Thymus (tissue), 11 donors: ENCODE data around the gene DIO3. TPM values are rescaled to one million over a fixed set of nuclear protein-coding genes. Genes with fewer than 3 reads are reported as not detected.

Experiments used
- DNase-seq, 9 donors: peaks; one replicate each; pipeline ENCODE4 v3.0.0-alpha.2; 2013; ENCODE audit warnings: low spot score in 9 of 9, low read depth in 6 of 9, missing footprints in 1 of 9
- H3K27ac ChIP-seq, 2 donors: one replicate each; pipeline ENCODE4 v1.5.1; 2013; ENCODE audit warnings: control low read depth in 1 of 2, low read depth in 1 of 2, low read length in 1 of 2, mild to moderate bottlenecking in 1 of 2, moderate library complexity in 1 of 2
- H3K27me3 ChIP-seq, 2 donors: one replicate each; pipeline ENCODE4 v1.5.1; 2013; ENCODE audit warnings: low read length in 1 of 2; ENCODE audit not compliant: control insufficient read depth in 2 of 2, insufficient read depth in 1 of 2
- H3K36me3 ChIP-seq, 2 donors: one replicate each; pipeline ENCODE4 v1.5.1; 2013; ENCODE audit warnings: low read length in 1 of 2, mild to moderate bottlenecking in 1 of 2, moderate library complexity in 1 of 2; ENCODE audit not compliant: control insufficient read depth in 2 of 2, insufficient read depth in 2 of 2
- H3K4me1 ChIP-seq, 2 donors: one replicate each; pipeline ENCODE4 v1.5.1; 2013; ENCODE audit warnings: low read length in 2 of 2; ENCODE audit not compliant: control insufficient read depth in 2 of 2, insufficient read depth in 2 of 2
- H3K4me3 ChIP-seq, 2 donors: one replicate each; pipeline ENCODE4 v1.5.1; 2013; ENCODE audit warnings: low read length in 2 of 2, control low read depth in 1 of 2, mild to moderate bottlenecking in 1 of 2
- H3K9me3 ChIP-seq, 2 donors: one replicate each; pipeline ENCODE4 v1.5.1; 2013; ENCODE audit warnings: low read length in 1 of 2, mild to moderate bottlenecking in 1 of 2; ENCODE audit not compliant: control insufficient read depth in 2 of 2, insufficient read depth in 1 of 2
- WGBS: extraction: QIAGEN DNeasy Blood & Tissue Kit; methylation state at CpG from one replicate; pipeline ENCODE4 v1.1.7; 2013; 5-methylcytosine and 5-hydroxymethylcytosine counted together
- polyA plus RNA-seq: library from polyadenylated mRNA; stranded (reverse); fragments of 200-250 nt; gene quantifications from one replicate; pipeline ENCODE4 v1.2.3, GENCODE V29; 2013
- total RNA-seq: library from RNA; stranded (reverse); fragments of 120-200 nt; gene quantifications from one replicate; pipeline ENCODE4 v1.2.4, GENCODE V29; 2013
- donor health status: healthy.

The DIO3 gene
- total and polyA plus RNA-seq, 2 donors = 0.24 to 0.84 TPM

- peaks cover 31 to 50% of the 10 kb centered on the region in 2 donors for H3K27me3 ChIP-seq
- 97% methylated on average over 10 of the region's 10 CpGs for WGBS
- H3K9me3 ChIP-seq = peaks cover 0 to under 1% of the 10 kb centered on the region in 2 donors
Measured at GRCh38 chr14:101556131-101556530, 5.2 kb upstream of the DIO3 start.

DNA sequence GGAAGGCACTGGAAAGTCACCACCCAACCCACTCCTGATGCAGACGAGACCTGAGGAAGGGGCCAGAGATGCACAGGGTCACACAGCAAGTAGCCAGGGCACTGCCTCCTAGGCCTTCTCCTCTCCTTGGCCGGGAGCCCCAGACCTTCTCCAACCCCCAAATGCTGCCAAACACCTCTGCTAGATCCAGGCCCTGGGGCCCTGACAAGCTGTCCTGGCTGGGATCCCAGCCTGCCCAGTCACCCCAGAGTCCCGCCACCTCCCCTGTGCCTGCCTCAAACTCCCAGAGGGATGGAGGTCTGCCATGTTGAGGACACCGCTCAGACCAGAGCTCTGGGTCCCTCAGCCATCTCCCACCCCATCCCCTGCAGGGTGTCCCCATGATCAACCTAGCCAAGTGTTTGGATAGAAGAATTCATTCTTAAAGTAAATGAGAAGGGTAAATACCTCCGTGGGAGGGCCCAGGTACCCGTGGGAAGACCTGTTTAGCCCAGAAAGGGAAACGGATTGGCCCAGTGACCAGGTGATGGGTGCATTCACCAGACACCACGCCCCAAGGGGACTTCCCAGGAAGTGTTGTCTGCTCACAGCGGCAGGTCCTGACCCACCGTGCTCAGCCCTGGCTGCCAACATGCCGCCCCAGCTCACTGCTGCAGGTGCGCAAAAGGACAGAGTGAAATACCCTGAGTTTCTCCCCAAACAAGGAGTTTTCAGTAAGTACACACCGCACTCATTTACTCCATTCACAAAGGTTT is 4.6 kb upstream of the DIO3 start:
- Histone ChIP-seq H3K4me3 (no peak overlapping the region), H3K4me1 (no peaks in the 10 kb centered on the region), H3K9me3 (peaks cover 6% of the 10 kb centered on the region in 2 donors), H3K27ac (no peak overlapping the region), H3K27me3 (peaks cover 37 to 56% of the 10 kb centered on the region in 2 donors), H3K36me3 (no peaks in the 10 kb centered on the region)
- DNase-seq = no peak
- WGBS = 88% methylated on average over 13 of the region's 13 CpGs

More at GRCh38 chr14:101556131-101556530, 5.2 kb upstream of the DIO3 start:
- no peak overlapping the region for H3K27ac ChIP-seq
- no peak for DNase-seq
- H3K4me3 ChIP-seq = no peak overlapping the region
- H3K4me1 ChIP-seq = no peaks in the 10 kb centered on the region
- no peaks in the 10 kb centered on the region for H3K36me3 ChIP-seq

GRCh38 chr14:101557321-101557695 is 4.0 kb upstream of the DIO3 start:
- Histone ChIP-seq H3K4me1 (no peaks in the 10 kb centered on the region), H3K27ac (no peak overlapping the region), H3K4me3 (no peak overlapping the region), H3K27me3 (peaks cover 43 to 62% of the 10 kb centered on the region in 2 donors), H3K9me3 (peaks cover 12% of the 10 kb centered on the region in 2 donors), H3K36me3 (no peaks in the 10 kb centered on the region)
- WGBS = 93% methylated on average over 7 of the region's 7 CpGs
- DNase-seq = no peak

DNA sequence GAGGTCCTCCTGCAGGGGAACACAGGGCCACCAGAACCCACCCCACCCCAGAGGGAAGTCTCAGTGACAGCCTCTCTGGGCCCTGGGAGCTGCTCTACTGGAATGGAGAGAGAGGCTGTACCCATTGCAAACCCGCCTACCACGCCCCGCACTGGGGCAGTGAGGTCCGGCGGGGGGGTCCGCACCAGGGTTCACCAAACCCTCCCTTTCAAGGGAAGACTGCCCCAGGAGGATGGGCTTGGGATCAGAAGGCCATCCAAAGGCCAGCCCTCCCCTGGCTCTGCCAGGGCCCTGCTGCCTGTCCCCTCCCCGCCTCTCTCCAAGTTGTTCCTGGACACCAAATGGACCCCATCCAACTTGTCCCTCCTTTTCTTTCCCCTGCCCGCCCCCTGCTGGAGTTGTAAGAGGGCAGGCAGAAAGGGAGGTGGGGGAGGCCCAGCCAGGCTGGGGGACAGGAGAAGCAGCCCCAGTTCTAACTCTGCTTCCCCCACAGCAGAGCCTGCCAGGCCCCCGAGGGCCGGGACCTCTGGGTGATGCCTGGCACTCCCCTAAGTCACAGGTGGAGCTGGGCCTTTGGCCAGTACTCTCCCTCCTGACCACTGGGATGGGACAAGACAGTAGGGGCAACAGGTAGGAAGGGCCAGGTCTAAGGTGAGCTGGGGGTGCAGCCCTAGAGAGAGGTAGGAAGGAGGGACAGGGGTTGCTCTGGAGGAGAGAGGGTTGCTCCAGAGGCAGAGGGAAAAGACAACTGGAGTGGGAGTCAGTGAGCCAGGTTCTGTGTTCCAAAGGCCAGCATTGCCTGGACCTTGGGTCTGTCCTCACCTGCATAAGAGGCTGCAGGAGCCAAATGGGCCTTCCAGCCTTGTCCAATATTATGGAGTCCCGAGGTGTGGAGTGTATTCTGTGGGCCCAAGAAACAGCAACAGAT is 3.2 kb upstream of the DIO3 start:
- Histone ChIP-seq H3K9me3 (peaks cover 14 to 19% of the 10 kb centered on the region in 2 donors), H3K4me3 (no peak overlapping the region), H3K36me3 (no peaks in the 10 kb centered on the region), H3K27me3 (peaks cover 50 to 66% of the 10 kb centered on the region in 2 donors), H3K27ac (no peak overlapping the region), H3K4me1 (peaks cover 0 to 4% of the 10 kb centered on the region in 2 donors)
- no peak for DNase-seq
- WGBS = 98% methylated on average over 11 of the region's 11 CpGs

DNA sequence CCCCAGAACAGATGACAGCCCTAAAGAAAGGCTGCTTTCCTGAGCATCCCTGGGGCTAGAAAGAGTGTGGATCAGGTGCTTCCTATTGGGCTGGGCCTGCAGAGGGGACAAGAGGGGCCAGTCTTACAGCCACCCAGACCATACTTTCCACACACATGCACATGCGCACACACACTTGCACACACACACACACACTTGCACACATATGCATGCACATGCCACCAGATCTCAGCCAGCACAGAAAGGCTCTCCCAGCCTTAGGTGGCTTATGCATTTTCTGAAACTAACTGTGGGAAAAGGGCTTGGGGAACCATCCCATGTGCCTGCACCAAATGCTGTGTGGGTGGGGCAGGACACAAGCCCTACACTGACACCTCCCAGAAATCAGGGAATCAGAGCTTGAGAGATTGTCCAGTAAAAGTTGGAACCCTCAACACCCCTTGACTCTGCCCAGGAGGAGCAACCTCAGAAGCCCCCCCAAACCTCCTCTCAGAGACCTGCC is 2.5 kb upstream of the DIO3 start:
- Histone ChIP-seq H3K4me3 (no peak overlapping the region), H3K27me3 (peaks cover 57 to 74% of the 10 kb centered on the region in 2 donors), H3K27ac (no peak overlapping the region), H3K36me3 (no peaks in the 10 kb centered on the region), H3K4me1 (peaks cover 0 to 10% of the 10 kb centered on the region in 2 donors), H3K9me3 (peaks cover 14 to 19% of the 10 kb centered on the region in 2 donors)
- no peak for DNase-seq
- 98% methylated on average over 1 of the region's 1 CpG for WGBS

DNA sequence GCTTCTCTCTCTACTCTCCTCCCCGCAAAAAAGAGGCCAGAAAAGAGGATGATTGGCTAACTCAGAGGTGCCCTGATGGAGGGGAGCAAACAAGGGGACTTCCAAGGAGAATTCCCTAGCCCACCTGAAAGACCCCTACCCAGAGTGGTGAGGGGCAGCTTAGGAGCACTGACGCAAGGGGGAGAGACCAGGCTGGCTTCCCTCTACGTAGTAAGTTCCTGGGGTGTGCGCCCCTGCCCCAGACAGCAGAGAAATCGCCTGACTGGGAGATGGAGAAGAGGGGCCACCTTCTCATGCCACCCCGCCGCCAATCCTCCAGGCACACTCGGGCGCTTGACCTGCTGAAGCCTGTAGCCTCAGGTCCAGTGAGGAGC is 2.1 kb upstream of the DIO3 start:
- H3K27me3 ChIP-seq = peaks cover 62 to 78% of the 10 kb centered on the region in 2 donors
- no peak for DNase-seq

DNA sequence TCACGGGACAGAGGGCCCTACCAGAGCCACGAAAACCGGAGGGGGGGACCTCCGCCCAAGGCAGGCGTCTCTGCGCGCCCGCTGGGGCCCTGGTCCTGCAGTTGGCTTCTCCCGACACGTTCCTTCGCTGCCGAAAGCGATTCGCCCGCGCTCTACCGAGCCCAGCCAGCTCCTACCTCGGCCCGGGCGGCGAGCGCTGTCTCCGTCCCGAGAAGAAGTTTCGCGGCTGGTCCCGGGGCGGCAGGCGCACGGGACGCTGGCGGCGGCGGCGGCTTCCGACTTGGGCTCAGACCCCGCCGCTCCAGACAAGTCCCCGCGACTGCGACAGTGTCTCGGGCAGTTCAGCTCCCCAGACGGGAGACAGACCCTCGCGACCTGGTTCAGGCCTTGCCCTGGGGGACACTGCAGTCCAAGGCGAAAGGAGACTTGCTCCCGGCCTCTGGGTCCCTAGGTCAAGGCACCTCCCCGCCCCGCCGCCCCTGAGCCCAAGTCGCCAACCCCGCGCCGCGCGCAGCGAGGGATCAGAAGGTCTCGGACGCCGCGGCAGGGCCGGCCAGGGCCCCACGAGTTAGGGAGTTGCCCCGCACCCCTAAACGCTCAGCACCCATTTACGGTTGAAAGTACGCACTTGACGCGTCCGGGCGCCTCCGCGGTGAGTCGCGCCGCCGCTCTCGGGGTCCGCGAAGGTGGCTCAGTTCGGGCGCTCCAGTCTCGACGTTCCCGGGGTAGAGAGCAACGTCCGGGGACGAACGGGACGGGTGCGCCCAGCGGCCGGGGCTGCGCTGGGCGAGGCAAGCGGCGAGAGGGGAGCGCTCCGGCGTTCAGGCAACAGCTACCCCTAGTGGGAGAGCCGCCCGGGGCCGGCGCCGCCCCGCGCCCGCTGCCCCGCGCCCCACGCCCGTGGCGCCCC is 1.4 kb upstream of the DIO3 start:
- H3K9me3 ChIP-seq = peaks cover 14 to 19% of the 10 kb centered on the region in 2 donors
- DNase-seq = no peak
- peaks cover 0 to 10% of the 10 kb centered on the region in 2 donors for H3K4me1 ChIP-seq
- H3K27me3 ChIP-seq = peaks cover 68 to 84% of the 10 kb centered on the region in 2 donors
- no peak overlapping the region for H3K4me3 ChIP-seq
- H3K27ac ChIP-seq = no peak overlapping the region
- no peaks in the 10 kb centered on the region for H3K36me3 ChIP-seq
- WGBS = 2% methylated on average over 112 of the region's 113 CpGs

More for the DNA sequence above, 2.1 kb upstream of the DIO3 start:
- peaks cover 0 to 10% of the 10 kb centered on the region in 2 donors for H3K4me1 ChIP-seq
- WGBS = 61% methylated on average over 9 of the region's 9 CpGs
- H3K36me3 ChIP-seq = no peaks in the 10 kb centered on the region
- H3K9me3 ChIP-seq = peaks cover 14 to 19% of the 10 kb centered on the region in 2 donors
- H3K27ac ChIP-seq = no peak overlapping the region
- H3K4me3 ChIP-seq = no peak overlapping the region

DNA sequence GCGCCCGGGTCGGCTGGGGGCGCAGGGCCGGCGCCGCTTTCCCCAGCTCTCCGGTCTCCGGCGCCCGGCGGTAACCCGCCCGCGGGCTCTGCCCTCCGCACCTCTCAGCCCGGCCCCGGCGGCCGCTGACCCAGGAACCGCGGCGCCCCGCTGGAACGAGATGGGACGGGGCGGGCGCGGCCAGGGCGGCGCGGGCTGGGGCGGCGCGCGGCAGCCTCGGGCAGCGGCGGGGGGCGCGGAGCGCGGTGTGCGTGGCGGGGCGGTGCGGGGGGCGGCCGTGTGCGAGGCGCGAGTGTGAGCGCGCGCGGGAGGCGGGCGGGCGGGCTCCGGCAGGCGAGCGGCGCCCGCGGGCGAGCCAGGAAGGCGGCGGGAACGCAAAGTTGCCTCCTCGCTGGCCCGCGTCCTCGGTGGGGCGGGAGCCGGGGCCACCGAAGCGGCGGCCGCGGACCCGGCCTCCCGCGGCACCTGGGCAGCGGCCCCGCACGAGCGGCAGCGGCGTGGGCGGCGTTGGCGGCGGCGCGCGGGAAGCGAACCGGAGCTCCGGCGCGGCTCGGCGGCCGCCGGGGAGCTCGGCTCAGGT is 671 bp upstream of the DIO3 start:
- H3K4me3 ChIP-seq = no peak overlapping the region
- no peak overlapping the region for H3K27ac ChIP-seq
- no peaks in the 10 kb centered on the region for H3K36me3 ChIP-seq
- no peak for DNase-seq
- peaks cover 14 to 19% of the 10 kb centered on the region in 2 donors for H3K9me3 ChIP-seq
- H3K4me1 ChIP-seq = peaks cover 0 to 10% of the 10 kb centered on the region in 2 donors
- 9% methylated on average over 106 of the region's 106 CpGs for WGBS
- H3K27me3 ChIP-seq = peaks cover 76 to 89% of the 10 kb centered on the region in 2 donors
